T-helper 22 cell (primary cell): ENCODE data around the gene CTIF.

Source experiments
- DNase-seq: peaks from one replicate; pipeline ENCODE4 v3.0.0-alpha.2; 2020; ENCODE audit warnings: low read depth

The CTIF gene

GRCh38 chr18:48789259-48789812, 250.5 kb downstream of the CTIF start:
- DNase-seq = no peak

GRCh38 chr18:48790226-48790863, 251.5 kb downstream of the CTIF start:
- DNase-seq = no peak

- DNase-seq = no peak
Observed at GRCh38 chr18:48790869-48791635, 252.2 kb downstream of the CTIF start.

DNA sequence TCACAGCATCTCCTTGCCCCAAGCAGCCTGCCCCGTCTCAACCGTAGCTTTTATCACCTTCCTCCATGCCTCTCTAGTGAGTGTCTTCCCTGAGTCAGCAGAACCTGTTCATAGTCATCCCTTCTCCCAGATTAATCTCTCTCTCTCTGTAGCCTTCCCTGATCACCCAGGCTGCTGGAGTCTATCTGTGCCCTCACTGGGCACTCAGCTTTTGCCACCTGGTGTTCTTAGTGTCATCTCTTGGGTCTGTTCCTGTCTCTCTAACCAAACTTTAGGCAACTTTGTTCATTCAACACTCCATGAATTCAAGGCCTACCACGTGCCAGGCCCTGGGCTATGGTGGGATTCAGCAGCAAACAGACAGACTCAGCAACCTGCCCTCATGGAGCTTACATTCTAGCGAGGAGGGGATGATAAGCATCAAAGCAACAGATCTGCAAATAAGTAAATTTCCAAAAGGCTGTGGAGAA, 252.8 kb downstream of the CTIF start:
- DNase-seq = no peak

DNA sequence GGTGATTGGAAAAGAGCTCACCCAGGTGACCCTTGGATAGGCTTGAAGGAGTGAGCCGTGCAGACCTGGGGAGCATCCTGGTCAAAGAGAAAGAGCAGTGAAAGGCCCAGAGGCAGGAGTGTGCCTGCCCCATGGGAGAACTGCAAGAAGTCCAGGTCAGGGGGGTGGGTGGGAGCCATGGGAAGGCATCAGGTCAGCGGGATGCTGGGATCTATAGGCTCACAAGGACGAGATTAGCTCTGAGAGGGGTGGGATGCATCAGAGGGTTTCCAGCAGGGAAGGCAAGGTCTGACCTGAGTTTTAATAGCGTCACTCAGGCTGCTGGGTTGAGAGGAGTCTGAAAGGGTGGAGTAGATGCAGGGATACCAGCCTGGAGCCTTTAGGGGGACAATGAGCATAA, 253.3 kb downstream of the CTIF start:
- DNase-seq = no peak

DNA sequence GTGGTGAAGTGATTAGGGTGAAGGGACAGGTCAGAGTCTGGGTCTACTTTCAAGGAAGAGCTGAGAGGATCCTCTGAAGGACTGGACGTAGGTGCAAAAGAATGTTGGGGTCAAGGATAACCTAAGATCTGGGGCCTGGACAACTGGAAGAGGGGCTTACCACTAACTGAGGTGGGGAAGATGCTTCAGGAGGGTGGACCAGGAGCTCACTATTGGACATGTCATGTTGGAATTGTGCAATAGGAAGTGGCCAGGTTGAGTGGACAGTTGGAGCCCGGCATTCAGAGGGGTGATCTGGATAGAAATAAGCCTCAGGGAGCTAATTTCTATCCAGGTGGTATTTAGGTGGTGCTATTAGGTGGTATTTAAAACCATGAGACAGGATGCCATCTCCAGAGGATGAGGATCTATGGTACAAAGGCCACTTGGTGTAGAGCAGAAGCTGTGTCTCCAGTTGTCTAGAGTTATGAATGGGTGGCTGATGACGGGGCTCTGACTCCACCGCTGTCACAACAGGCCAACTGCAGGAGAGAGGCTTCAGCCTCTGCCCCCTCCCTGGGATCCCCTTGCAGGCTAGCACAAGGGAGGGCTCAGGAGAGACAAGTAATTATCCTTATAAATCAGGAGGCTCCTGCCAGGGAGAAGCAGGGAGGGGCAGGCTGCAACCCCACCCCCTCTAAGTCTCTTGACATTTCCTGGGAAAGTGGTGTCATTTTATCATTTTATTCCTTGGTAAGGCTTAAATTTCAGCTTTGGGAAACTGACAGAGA, 254.0 kb downstream of the CTIF start:
- no peak for DNase-seq

- DNase-seq = no peak
Observed at GRCh38 chr18:48794251-48794970, 255.6 kb downstream of the CTIF start.

DNA sequence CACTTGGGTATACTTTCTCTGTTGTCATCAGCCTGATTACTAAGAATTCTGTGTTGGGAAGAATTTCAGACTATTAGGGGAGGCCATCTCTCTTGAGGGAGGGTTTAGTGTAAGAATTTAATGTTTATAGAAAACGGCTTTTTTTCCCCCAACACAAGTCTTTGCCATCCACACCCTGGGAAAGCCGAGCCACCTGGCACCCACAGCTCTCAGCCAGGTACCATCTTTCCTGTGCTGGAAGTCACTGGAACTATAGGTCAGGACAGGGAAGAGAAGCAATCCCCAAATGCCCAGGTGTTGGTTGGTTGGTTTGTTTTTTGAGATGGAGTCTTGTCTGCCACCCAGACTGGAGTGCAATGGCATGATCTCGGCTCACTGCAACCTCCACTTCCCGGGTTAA, 256.9 kb downstream of the CTIF start:
- DNase-seq = no peak

- no peak for DNase-seq
Observed at GRCh38 chr18:48796491-48797205, 257.8 kb downstream of the CTIF start.

GRCh38 chr18:48797841-48798255, 259.0 kb downstream of the CTIF start:
- DNase-seq = no peak

DNA sequence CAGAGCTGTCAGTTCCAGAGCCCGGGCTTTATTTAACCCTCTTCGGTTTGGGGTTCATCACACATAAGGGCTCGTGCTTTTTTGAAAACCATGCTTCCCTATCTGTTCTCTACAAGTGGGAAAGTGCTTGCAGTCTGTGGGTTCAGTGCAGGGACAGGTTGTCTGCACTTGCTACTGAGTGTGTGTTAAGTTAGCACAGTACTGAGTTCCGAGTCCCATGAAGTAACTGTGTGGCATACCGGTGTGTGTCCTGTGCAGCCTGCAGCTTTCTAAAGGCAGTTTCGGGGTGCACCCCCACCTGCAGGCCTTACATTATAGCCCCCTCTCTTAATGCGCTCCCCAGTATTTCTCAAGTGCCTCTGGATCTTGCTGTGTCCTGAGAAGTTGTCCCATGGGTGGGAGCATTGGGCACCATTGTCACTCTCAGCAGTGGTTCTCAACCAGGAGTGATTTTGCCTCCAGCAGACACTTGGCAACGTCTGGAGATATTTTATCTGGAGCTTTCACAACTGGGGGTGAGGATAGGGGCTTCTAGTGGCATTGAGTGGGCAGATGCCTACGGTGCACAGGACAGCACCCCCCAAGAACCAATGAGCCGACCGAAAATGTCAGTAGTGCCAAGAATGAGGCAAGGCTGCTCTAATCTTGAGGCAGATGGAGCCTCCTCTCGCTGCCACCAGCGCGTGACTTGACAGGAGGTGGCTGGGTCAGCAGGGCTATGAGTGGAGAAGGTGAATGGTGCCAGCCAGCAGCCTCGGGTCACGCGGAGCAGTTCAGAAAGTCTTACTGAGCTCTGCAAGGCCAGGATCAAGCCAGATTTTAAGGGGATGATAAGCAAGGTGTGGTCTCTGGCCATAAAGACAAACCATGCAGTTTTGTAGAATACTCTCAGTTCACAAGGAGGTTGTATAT, 259.8 kb downstream of the CTIF start:
- DNase-seq = no peak

- no peak for DNase-seq
Observed at GRCh38 chr18:48799724-48800315, 261.0 kb downstream of the CTIF start.

DNA sequence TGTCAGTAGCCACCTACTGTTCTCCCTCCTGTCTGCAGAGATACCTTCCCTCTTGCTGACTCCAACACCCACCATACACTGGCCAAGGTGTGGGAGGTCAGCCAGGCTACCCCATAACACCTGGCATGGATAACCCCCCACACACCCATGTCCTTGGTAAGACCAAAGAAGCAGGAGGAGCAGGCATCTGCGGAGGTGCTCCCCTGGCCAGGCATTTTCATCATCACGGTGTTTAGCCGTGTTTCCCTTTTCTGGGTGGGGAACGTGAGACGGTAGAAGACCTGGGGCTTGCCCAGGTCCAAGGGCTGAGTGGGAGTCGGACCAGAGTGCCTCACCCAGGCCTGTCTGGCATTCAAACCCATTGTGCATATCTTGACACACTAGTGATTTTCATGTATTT, 261.6 kb downstream of the CTIF start:
- no peak for DNase-seq

GRCh38 chr18:48800876-48801727, 262.3 kb downstream of the CTIF start:
- DNase-seq = no peak

GRCh38 chr18:48801728-48802542, 263.1 kb downstream of the CTIF start:
- no peak for DNase-seq

DNA sequence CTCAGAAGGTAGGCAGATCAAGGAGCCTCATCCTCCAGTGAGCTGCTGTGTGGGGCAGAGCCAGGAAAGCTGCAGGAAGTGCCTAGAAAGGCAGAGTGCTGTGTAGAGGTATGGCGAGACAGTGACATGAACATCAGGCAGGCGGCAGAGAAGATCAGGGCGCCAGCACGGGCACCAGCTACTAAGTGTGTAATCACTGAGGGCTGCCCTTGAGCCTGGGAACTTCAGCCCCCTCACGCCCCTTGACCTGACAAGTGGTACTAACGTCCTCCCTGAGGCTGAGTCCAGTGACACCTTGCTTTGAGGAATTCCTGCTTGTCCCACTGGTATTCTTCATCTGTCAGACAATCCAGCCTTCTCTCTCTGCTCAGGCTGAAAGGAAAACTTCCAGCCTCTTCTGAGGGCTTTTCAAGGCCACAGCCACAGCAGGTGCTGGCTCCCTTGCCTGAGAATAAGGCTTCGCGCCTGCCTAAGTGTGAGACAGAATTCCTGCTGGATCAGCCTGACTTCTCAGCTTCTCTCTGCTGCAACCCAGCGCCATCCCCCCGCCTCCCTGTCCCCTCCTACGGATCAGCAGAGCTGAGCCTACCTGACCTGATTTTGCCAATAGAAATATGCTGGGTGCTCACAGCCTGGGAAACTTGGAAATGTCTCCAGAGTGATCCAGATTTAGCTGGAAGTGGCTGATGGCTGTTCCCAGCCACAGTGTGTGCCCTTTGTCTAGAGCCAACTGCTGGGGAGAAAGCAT, 263.9 kb downstream of the CTIF start:
- no peak for DNase-seq

GRCh38 chr18:48803518-48803917, 264.7 kb downstream of the CTIF start:
- DNase-seq = no peak
